ENCODE data around the gene SPINK7.
"Not testable (repeated sequence)": the region's sequence is repeated elsewhere in the genome, so short reads cannot be mapped to it uniquely, and the experiment has no call there.

Gene SPINK7
- 0 reads per million in 2 donors for total RNA-seq

DNA sequence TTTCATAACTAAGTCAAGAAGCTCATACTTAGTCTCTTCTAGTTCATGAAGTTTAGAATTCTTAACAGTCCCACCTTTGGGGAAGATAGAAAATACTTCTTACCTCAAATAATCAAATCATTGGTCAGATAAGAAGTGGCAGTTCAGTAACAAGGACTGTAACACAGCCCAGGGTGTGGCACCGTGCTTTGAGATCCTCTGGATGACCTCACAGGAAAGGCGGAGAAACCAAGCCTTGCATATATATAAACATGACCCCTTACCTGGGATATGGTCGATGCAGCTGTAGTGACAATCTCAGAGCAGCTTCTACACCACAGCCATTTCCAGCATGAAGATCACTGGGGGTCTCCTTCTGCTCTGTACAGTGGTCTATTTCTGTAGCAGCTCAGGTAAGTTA lies at the start of gene SPINK7:
TSS of gene SPINK7 (plus strand) at position 271 of the 400 bp plus-strand sequence. CDS start at position 332, 61 bp downstream.
- no peak for DNase-seq

DNA sequence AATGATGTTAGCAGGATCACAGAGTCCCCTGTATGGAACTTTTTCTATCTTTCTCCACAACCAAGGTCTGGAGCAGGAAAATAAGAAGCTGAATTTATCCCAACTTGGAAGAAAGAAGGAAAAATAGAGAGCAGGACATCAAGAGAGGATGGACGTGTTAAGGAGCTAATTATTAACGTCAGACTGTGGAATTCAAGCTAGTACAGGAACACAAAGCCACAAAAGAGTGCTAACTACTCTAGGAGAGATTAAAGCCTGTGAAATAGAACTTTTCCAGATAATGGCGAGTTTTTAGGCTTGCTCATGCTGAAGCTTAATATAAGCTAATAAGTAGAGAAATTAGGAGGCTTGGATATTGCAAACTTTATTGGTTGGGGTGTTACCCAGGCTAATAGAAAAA lies 44.3 kb upstream of the SPINK7 start:
- no peak for DNase-seq

DNA sequence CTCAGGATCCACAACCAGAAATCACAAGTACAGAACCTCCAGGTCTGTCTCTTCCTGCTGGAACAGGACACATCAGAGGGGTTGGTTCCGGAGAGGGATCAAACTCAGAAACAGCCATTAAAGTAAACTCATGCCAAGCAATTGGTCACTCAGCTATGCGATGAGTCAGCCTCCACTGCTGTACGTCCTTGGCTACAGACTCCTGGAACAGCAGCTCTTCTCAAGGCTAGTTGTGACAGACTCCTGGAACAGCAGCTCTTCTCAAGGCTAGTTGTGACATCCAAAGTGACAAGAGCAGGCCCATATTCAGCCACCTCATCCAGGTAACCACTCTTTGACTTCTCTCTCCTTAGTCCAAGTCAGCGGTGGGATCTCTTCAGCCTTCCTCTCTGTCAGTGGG lies 43.7 kb upstream of the SPINK7 start, which contains the start of gene SPINK13:
TSS of gene SPINK13 (plus strand) at position 229 of the 400 bp plus-strand sequence. CDS start 1,279 bp downstream, outside the sequence.
- DNase-seq, result no peak

DNA sequence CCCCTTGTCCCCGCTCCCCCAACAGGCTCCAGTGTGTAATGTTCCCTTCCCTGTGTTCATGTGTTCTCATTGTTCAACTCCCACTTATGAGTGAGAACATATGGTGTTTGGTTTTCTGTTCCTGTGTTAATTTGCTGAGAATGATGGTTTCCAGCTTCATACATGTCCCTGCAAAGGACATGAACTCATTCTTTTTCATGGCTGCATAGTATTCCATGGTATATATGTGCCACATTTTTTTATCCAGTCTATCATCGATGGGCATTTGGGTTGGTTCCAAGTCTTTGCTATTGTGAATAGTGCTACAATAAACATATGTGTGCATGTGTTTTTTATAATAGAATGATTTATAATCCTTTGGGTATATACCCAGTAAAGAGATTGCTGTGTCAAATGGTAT lies 37.1 kb upstream of the SPINK7 start:
- DNase-seq, result not testable (repeated sequence)

DNA sequence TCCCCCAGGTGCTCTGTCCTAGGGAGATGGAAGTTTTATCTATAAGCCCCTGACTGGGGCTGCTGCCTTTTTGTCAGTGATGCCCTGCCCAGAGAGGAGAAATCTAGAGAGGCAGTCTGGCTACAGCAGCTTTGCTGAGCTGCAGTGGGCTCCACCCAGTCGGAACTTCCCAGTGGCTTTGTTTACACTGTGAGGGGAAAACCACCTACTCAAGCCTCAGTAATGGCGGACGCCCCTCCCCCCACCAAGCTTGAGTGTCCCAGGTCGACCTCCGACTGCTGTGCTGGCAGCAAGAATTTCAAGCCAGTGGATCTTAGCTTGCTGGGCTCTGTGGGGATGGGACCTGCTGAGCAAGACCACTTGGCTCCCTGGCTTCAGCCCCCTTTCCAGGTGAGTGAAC lies 31.3 kb upstream of the SPINK7 start:
- not testable (repeated sequence) for DNase-seq

DNA sequence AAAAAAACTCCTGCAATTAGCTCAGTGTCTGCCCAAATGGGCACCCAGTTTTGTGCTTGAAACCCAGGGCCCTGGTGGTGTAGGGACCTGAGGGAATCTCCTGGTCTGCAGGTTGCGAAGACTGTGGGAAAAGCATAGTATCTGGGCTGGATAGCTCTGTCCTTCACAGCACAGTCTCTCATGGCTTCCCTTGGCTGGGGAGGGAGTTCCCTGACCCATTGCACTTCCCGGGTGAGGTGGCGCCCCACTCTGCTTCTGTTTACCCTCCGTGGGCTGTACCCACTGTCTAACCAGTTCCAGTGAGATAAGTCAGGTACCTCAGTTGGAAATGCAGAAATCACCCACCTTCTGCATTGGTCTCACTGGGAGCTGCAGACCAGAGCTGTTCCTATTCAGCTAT lies 30.9 kb upstream of the SPINK7 start:
- not testable (repeated sequence) for DNase-seq

DNA sequence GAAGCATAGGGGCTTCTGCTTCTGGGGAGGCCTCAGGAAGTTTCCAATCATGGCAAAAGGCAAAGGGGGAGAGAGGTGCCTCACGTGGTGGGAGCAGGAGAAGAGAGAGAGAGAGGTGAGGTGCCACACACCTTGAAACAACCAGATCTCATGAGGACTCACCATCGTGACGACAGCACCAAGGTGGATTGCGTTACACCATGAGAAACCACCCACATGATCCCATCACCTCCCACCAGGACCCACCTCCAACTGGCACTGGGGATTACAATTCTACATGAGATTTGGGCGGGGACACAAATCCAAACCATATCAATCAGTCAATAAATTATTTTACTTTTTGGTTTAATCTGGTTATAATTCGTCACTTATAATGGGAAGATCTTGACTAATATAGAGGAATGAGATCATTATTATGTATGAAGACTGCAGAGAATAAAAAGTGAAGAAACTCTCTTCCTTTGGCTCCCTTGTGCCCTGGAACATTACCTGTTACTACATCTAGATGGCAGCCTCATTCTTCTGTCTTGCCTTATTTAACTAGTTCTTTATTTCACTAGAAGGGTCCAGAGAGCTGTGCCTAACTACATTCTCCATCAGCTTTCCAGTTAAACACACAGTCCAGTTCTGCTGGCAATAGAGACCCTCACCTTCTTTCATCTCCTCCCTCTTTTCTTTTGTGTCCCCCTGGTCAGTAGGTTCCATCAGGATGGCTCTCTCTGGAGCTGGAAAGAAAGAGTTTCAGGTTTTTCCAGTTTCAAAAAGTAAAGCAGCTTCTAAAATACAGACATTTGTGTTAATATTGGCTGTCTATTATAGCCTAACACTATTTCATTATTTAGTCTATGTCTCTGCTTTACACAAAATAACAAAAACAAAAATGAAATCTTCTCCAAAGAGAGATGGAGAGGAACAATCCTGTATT lies 21.7 kb upstream of the SPINK7 start:
- DNase-seq, result peak in 1 of 5 experiments; percentile 9

DNA sequence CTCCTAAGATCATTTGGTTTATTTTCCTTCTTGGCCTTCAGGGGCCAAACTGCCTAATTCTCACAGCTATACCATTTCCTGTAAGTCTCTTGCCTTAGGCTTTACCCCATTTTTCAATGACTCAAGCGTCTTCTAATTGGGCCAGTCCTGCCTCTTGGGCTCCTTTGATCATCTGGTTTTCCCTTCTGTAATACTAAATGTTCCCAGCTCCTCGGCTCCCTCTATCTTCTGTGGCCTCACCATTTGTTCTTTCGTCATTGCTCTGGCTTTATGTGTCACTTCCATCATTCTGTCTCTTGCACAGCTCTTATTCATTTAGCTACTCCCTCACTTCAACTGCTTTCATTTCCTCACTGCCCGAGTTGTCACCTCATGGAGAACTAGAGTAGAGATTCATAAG lies 14.5 kb upstream of the SPINK7 start:
- no peak for DNase-seq

DNA sequence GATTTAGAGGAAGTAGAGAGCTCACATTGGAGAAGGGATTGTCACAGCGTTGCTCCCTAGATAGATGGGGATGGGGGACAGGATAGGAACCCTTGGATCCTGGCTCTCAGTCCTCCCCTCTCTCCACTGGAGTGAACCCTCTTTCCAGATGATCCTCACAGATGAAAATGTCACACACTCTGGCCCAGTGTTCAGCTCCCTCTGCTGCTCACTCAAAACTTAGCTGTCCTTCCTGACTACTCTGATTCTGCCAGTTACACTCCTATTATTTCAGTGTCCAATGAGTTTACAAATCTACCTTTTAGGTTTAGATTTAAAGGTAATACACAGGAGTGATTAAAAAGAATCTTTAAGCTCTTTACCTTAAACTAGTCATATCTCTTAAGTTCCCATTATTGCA lies 5.8 kb upstream of the SPINK7 start:
- no peak for DNase-seq

DNA sequence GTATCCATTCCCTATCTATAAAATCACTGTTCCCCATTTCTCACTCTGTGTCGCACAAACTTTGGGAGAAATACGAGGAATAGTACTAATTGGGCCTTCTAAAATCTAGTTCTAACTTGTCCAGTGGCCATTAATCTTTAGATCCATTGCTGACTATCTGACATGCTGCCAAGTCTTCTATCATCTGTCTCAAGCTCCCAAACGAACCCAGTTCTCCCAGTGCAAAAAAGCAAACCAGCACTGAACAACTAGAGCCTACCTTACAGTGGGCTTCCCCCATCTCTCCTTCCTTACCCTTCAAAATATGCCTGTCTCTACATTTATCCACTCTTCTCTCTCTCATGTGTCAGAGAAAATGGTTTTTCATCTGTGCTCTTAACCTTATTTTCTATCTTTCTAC lies 3.2 kb upstream of the SPINK7 start:
- DNase-seq, result no peak

DNA sequence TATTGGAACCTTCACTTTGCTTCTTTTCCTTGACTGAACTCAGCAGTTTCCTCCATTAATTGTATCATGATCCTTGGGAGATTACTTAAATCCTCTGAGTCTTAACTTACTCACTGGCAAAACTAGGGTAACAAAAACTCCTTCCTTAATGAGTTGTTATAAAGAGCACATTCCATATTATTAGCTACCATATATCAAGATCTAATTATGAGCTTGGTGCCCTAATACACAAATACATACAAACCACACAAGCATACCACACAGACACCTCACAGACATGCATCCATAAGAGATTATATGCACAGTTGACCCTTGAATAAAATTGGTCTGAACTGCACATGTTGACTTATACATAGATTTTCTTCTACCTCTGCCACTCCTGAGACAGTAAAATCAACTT lies 2.5 kb upstream of the SPINK7 start:
- no peak for DNase-seq

DNA sequence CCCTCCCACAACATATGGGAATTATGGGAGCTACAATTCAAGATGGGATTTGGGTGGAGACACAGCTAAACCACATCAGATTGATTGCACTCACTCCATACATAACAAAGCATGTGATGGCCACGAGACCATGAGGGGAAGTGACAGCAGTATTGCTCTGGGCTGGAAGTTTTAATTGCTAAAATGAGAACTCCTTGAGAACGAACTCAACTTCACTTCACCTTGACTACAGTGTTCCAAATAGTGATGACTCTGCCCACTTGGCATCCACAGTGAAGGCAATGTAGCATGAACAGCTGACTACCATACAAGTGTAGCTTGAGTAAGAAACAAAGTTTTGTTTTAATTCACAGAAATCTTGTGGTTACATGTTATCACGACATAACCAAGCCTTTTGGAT lies 739 bp upstream of the SPINK7 start:
- no peak for DNase-seq

DNA sequence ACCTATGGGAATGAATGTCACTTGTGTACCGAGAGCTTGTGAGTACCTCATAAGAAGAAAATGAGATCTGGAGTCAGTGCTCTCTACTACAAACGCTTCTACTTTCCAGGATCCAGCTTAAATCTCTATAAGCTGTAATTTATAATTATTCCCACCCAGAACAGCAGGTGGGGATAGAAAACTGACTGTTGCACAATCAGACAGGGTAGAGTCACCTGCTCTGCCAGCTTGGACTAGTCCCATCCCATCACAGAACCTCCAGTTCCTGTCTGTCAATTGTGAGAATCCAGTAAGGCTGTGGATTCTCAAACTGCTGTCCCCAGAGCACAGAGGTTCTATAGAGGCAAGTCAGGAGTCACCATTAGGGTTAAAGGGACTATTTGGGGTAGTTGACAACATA lies 2.0 kb downstream of the SPINK7 start:
- DNase-seq, result no peak

DNA sequence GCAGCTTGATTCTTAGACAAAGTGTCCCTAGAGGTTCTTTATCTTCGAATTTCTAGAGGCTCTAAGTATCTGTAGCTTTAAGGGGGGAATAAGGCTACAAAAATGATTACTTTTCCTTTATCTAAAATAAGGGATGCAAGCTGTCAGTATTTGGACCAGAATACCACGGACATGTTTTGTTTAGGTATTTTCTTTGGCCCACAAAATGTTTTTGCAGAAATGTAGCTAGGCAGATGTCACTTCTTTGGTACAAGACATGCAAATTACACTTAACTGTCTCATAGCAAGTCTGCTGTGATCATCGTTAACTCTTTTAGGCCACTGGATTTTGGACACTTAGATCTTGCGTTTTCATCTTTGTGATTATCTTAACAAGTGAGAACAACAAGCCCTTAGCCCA lies 2.5 kb downstream of the SPINK7 start:
- DNase-seq, result no peak

DNA sequence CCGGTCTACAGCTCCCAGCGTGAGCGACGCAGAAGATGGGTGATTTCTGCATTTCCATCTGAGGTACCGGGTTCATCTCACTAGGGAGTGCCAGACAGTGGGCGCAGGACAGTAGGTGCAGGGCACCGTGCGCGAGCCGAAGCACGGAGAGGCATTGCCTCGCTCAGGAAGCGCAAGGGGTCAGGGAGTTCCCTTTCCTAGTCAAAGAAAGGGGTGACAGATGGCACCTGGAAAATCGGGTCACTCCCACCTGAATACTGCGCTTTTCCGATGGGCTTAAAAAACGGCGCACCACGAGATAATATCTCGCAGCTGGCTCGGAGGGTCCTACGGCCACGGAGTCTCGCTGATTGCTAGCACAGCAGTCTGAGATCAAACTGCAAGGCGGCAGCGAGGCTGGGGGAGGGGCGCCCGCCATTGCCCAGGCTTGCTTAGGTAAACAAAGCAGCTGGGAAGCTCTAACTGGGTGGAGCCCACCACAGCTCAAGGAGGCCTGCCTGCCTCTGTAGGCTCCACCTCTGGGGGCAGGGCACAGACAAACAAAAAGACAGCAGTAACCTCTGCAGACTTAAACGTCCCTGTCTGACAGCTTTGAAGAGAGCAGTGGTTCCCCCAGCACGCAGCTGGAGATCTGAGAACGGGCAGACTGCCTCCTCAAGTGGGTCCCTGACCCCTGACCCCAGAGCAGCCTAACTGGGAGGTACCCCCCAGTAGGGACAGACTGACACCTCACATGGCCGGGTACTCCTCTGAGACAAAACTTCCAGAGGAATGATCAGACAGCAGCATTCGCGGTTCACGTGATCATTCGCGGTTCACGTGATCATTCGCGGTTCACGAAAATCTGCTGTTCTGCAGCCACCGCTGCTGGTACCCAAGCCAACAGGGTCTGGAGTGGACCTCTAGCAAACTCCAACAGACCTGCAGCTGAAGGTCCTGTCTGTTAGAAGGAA lies 8.1 kb downstream of the SPINK7 start:
- DNase-seq, result peak in 2 of 5 experiments; percentile 8 to 24

DNA sequence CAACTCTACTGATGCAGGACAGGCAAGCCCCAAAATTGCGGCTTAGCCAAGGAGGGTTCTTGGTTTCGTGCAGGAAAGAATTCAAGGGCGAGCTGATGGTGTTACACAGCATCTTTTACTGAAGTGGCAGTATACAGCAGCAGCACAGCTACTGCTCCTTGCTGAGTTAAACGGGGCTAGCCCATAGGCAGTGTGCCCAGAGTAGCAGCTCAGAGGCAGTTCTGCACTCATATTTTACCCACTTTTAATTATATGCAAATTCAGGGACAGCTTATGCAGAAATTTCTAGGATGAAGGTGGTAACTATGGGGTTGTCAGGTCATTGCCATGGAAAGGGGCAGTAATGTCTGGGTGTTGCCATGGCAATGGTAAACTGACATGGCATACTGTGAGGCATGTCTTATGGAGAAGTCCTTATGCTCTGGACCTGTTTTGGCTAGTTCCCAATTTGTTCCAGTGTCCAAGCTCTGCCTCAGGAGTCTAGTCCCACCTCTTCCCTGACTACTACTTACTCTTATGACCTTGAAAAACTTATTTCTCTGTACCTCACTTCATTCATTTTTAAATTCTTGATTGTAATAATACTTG lies 21.1 kb downstream of the SPINK7 start:
- DNase-seq, result no peak

DNA sequence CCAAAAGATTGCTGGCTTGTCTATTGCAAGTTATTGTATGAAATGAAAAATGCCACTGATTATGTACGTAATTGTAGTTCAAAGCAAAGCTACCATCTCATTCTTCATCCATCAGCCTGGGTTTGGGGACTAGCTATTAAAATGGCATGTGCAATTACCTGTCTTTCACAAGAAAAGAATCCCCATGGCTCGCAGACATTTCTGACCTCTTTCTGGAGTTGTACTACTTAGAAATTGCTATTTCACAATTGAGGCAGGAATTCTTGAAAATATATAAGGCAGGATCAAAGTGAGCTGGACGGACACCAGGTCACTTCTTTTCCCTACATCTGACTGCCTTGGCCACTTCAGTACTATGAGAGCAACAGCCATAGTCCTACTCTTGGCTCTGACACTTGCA lies 23.0 kb downstream of the SPINK7 start, which contains the start of gene SPINK9:
TSS of gene SPINK9 (plus strand) at position 301 of the 400 bp plus-strand sequence. CDS start at position 356, 55 bp downstream.
- DNase-seq, result no peak

DNA sequence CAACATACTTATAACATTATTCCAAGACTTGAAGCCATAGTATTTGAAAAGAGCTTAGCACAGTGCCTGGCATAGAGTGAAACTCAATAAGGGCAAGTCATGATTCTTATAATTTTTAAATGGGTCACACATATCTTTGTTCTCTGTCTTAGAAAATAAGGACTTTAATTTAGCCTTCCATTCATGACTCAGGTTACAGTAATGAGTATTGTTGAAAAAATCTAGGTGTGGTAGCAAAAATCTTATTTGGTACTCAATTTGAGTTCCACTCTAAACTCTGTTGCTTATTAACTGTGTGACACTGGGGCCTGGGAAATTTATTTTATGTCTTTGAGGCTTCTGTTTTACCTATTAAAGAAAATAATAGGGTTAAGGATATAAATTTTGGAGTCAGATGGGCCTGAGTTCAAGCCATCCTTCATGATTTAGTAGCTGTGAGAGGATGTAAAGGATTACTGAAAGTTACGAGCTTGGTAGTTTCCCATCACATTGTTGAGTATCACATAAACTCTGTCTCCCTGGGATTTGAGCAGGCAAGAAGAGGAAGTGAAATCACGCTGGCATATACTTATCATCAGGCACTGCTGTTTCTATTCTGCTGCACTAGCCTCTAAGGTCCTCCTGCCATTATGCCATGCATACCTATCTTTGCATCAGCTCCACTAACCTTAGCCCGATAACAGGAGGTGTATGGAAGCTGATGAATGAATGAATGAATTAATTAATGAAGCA lies 24.6 kb downstream of the SPINK7 start:
- no peak for DNase-seq

DNA sequence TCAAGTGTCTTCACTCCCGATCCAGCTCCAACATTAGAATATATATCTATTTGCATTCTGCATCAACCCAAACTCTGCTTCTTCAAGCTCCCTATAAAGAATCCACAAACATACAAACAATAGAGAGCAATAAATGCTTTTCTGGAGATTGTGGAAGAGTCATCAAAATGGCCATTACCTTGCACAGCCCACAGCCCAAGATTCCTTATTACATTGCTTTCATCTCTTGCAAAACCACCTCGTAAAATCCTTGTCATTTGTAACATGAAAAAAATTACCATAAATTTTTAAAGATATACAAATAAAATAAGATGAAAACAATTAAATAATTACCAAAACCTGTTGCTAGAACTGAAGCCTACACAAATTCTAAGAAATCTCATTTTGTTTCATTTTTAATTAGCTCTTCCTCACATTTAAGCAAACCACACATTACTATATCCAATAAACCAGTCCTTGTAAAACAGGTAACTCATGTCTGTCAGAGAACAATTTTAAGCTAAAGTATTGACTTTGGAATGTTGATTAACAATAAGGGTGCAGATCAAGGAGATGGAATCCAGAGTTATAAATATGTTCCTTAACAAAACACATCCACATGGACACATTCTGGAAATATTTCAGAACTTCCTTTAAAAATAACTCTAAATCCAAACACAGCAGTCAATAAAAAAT lies 30.3 kb downstream of the SPINK7 start:
- DNase-seq, result no peak

DNA sequence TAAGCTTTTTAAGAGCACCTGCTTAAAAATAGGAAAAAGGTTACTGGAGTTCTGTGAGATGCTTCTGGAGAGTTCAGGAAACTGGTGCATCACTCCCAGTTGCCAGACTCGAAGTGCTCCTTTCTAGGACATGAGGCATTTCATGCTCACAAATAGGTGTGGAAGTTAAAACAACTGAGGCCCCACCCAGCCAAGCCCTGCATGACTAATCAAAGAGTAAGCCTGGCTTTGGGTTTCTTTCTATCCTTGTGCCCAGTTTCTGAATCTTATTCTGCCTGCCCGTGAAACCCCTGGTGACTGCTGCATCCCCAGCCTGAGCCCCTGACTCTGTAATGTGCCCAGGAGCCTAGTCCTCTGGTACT lies 30.8 kb downstream of the SPINK7 start:
- no peak for DNase-seq

Data from T-helper 2 cell (primary cell).